ENCODE results near the gene KDM4D.
"Not testable (repeated sequence)": the region's sequence is repeated elsewhere in the genome, so short reads cannot be mapped to it uniquely, and the experiment has no call there.

The KDM4D gene

GRCh38 chr11:94973099-94973968 lies at the start of gene KDM4D, which contains the start of gene CWC15:
Gene KDM4D (plus strand): TSS chr11:94973709. CDS start chr11:94997373, 23,664 bp downstream.
Gene CWC15 (minus strand): TSS chr11:94973556. CDS start chr11:94972185, 1,371 bp downstream.
- DNase-seq: peak; percentile 96

- DNase-seq: no peak
Measured at GRCh38 chr11:94924171-94924572, 49.3 kb upstream of the KDM4D start.

GRCh38 chr11:94924612-94925011 lies 48.9 kb upstream of the KDM4D start:
- no peak for DNase-seq

- DNase-seq: no peak
Measured at GRCh38 chr11:94925422-94926270, 47.9 kb upstream of the KDM4D start.

GRCh38 chr11:94926271-94926625 lies 47.3 kb upstream of the KDM4D start:
- DNase-seq: no peak

- DNase-seq: no peak
Measured at GRCh38 chr11:94926698-94927237, 46.7 kb upstream of the KDM4D start.

- DNase-seq: no peak
Measured at GRCh38 chr11:94928117-94928990, 45.2 kb upstream of the KDM4D start.

GRCh38 chr11:94932072-94932471 lies 41.4 kb upstream of the KDM4D start:
- DNase-seq: not testable (repeated sequence)

- DNase-seq: no peak
Measured at GRCh38 chr11:94932503-94932902, 41.0 kb upstream of the KDM4D start.

GRCh38 chr11:94933223-94934130 lies 40.0 kb upstream of the KDM4D start:
- no peak for DNase-seq

GRCh38 chr11:94934362-94934761 lies 39.1 kb upstream of the KDM4D start:
- no peak for DNase-seq

GRCh38 chr11:94934846-94935245 lies 38.7 kb upstream of the KDM4D start:
- no peak for DNase-seq

- DNase-seq: no peak
Measured at GRCh38 chr11:94938095-94939055, 35.1 kb upstream of the KDM4D start.

- DNase-seq: no peak
Measured at GRCh38 chr11:94939346-94939745, 34.2 kb upstream of the KDM4D start.

- DNase-seq: no peak
Measured at GRCh38 chr11:94941131-94941530, 32.4 kb upstream of the KDM4D start.

GRCh38 chr11:94946812-94947211 lies 26.7 kb upstream of the KDM4D start:
- no peak for DNase-seq

GRCh38 chr11:94948070-94948617 lies 25.4 kb upstream of the KDM4D start:
- no peak for DNase-seq

GRCh38 chr11:94954753-94955152 lies 18.8 kb upstream of the KDM4D start:
- no peak for DNase-seq

GRCh38 chr11:94956963-94957362 lies 16.5 kb upstream of the KDM4D start:
- no peak for DNase-seq

Data from activated CD4-positive, alpha-beta T cell treated with anti-CD3 and anti-CD28 coated beads, Interleukin-2, amount 50 U/mL, for 16 hours (primary cell).